Nephron progenitor cell (in vitro differentiated cells): ENCODE measurements around the gene RBMS3.

Experiments
- DNase-seq: peaks from one replicate; pipeline ENCODE4 v3.0.0; 2021
- H3K27ac Mint-ChIP-seq: 2 replicates; pipeline ENCODE4 v1.8.0; 2021; ENCODE audit warnings: mild to moderate bottlenecking, moderate library complexity, mixed read lengths
- H3K27me3 Mint-ChIP-seq: 2 replicates; pipeline ENCODE4 v1.8.0; 2021; ENCODE audit warnings: mild to moderate bottlenecking, low read depth, mixed read lengths; ENCODE audit not compliant: poor library complexity
- H3K36me3 Mint-ChIP-seq: 2 replicates; pipeline ENCODE4 v1.8.0; 2021; ENCODE audit warnings: low read depth, mixed read lengths
- H3K4me1 Mint-ChIP-seq: 2 replicates; pipeline ENCODE4 v1.8.0; 2021; ENCODE audit warnings: mixed read lengths
- H3K4me3 Mint-ChIP-seq: 2 replicates; pipeline ENCODE4 v1.8.0; 2021; ENCODE audit warnings: mild to moderate bottlenecking, moderate library complexity, mixed read lengths
- H3K9me3 Mint-ChIP-seq: 2 replicates; pipeline ENCODE4 v1.8.0; 2021; ENCODE audit warnings: mild to moderate bottlenecking, moderate library complexity, mixed read lengths
- TF ChIP-seq, protein P1 (sequence below): fragments of 200-600 bp; sonication (generic); IDR thresholded peaks from 2 replicates; pipeline ENCODE4 v1.5.0; 2021; ENCODE audit warnings: antibody characterized with exemption

Gene RBMS3

DNA sequence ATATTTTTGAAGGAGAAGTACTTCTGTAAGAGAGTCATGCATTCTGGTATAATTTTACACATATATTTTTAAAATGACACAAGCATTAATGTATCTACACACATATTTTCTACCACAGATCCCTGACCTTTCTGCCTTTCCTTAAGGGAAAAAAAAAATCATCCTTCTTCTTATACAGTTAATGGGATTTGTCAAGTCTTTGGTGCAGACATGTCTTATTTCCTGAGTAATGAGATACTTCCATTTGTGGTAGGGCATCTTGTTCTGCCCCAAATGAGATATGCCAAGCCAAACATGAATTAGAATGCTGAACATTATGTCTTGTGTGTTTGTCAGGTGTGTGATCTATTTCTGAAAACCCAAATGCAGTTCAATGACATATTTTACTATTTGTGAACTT, 329.9 kb downstream of the RBMS3 start:
- DNase-seq = no peak
- TF ChIP-seq, protein P1, sequence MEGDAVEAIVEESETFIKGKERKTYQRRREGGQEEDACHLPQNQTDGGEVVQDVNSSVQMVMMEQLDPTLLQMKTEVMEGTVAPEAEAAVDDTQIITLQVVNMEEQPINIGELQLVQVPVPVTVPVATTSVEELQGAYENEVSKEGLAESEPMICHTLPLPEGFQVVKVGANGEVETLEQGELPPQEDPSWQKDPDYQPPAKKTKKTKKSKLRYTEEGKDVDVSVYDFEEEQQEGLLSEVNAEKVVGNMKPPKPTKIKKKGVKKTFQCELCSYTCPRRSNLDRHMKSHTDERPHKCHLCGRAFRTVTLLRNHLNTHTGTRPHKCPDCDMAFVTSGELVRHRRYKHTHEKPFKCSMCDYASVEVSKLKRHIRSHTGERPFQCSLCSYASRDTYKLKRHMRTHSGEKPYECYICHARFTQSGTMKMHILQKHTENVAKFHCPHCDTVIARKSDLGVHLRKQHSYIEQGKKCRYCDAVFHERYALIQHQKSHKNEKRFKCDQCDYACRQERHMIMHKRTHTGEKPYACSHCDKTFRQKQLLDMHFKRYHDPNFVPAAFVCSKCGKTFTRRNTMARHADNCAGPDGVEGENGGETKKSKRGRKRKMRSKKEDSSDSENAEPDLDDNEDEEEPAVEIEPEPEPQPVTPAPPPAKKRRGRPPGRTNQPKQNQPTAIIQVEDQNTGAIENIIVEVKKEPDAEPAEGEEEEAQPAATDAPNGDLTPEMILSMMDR = no peak
- peaks cover 3% of the 10 kb centered on the region for H3K27me3 Mint-ChIP-seq
- no peak overlapping the region for H3K27ac Mint-ChIP-seq
- H3K4me3 Mint-ChIP-seq = no peak overlapping the region
- H3K4me1 Mint-ChIP-seq = no peaks in the 10 kb centered on the region
- H3K9me3 Mint-ChIP-seq = no peaks in the 10 kb centered on the region
- H3K36me3 Mint-ChIP-seq = no peaks in the 10 kb centered on the region

DNA sequence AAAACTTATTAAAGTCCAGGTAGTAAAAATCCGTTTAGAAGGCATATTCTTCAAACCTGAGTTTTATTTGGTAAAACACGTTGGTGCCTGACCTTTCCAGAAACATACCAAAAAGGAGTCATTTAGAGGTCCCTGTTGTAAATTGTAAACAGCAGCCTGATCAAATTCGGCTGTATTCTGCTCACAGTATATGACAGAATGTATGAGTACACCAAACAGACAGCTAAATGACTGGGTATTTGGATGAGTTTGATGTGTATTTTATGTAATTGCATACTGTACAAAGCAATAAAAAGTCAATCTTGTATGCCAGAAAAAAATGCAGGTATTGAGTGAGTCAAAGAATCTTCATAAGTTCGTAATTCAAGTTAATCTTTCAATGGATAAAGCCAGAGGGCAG, 330.4 kb downstream of the RBMS3 start:
- no peak overlapping the region for H3K4me3 Mint-ChIP-seq

GRCh38 chr3:29612536-29612935, 331.7 kb downstream of the RBMS3 start:
- H3K27ac Mint-ChIP-seq = no peak overlapping the region
- TF ChIP-seq, protein P1 = no peak
- H3K4me1 Mint-ChIP-seq = no peaks in the 10 kb centered on the region
- peaks cover 3% of the 10 kb centered on the region for H3K27me3 Mint-ChIP-seq
- H3K9me3 Mint-ChIP-seq = no peaks in the 10 kb centered on the region
- DNase-seq = no peak
- no peak overlapping the region for H3K4me3 Mint-ChIP-seq
- H3K36me3 Mint-ChIP-seq = no peaks in the 10 kb centered on the region

More for the DNA sequence above, 330.4 kb downstream of the RBMS3 start:
- DNase-seq = no peak
- H3K9me3 Mint-ChIP-seq = no peaks in the 10 kb centered on the region
- no peaks in the 10 kb centered on the region for H3K36me3 Mint-ChIP-seq
- peaks cover 3% of the 10 kb centered on the region for H3K27me3 Mint-ChIP-seq
- H3K4me1 Mint-ChIP-seq = no peaks in the 10 kb centered on the region
- TF ChIP-seq, protein P1 = no peak
- H3K27ac Mint-ChIP-seq = peak overlapping the region; percentile 60

- Mint-ChIP-seq H3K27me3 (peaks cover 3% of the 10 kb centered on the region), H3K27ac (no peak overlapping the region), H3K9me3 (no peaks in the 10 kb centered on the region), H3K4me1 (no peaks in the 10 kb centered on the region), H3K36me3 (no peaks in the 10 kb centered on the region), H3K4me3 (no peak overlapping the region)
- no peak for DNase-seq
- TF ChIP-seq, protein P1 = no peak
Observed at GRCh38 chr3:29614954-29615353, 334.1 kb downstream of the RBMS3 start.

GRCh38 chr3:29618395-29619282, 337.8 kb downstream of the RBMS3 start:
- H3K27ac Mint-ChIP-seq = no peak overlapping the region
- no peaks in the 10 kb centered on the region for H3K36me3 Mint-ChIP-seq
- no peaks in the 10 kb centered on the region for H3K9me3 Mint-ChIP-seq
- no peaks in the 10 kb centered on the region for H3K4me1 Mint-ChIP-seq
- H3K4me3 Mint-ChIP-seq = no peak overlapping the region
- no peak for DNase-seq
- TF ChIP-seq, protein P1 = no peak
- peaks cover 3% of the 10 kb centered on the region for H3K27me3 Mint-ChIP-seq

- no peak overlapping the region for H3K4me3 Mint-ChIP-seq
- TF ChIP-seq, protein P1 = no peak
- H3K9me3 Mint-ChIP-seq = no peaks in the 10 kb centered on the region
- DNase-seq = no peak
- no peaks in the 10 kb centered on the region for H3K4me1 Mint-ChIP-seq
- no peak overlapping the region for H3K27ac Mint-ChIP-seq
- H3K36me3 Mint-ChIP-seq = no peaks in the 10 kb centered on the region
- no peaks in the 10 kb centered on the region for H3K27me3 Mint-ChIP-seq
Observed at GRCh38 chr3:29619676-29620075, 338.8 kb downstream of the RBMS3 start.
